ENCODE measurements around the gene MACROH2A1. TPM values are rescaled to one million over a fixed set of nuclear protein-coding genes. Genes with fewer than 3 reads are reported as not detected.
A peak's percentile ranks its signal among the peaks of the same experiment; 100 is the strongest.

The MACROH2A1 gene
- total RNA-seq, 4 donors from 2014 or later = 278 to 355 (median 319) TPM

DNA sequence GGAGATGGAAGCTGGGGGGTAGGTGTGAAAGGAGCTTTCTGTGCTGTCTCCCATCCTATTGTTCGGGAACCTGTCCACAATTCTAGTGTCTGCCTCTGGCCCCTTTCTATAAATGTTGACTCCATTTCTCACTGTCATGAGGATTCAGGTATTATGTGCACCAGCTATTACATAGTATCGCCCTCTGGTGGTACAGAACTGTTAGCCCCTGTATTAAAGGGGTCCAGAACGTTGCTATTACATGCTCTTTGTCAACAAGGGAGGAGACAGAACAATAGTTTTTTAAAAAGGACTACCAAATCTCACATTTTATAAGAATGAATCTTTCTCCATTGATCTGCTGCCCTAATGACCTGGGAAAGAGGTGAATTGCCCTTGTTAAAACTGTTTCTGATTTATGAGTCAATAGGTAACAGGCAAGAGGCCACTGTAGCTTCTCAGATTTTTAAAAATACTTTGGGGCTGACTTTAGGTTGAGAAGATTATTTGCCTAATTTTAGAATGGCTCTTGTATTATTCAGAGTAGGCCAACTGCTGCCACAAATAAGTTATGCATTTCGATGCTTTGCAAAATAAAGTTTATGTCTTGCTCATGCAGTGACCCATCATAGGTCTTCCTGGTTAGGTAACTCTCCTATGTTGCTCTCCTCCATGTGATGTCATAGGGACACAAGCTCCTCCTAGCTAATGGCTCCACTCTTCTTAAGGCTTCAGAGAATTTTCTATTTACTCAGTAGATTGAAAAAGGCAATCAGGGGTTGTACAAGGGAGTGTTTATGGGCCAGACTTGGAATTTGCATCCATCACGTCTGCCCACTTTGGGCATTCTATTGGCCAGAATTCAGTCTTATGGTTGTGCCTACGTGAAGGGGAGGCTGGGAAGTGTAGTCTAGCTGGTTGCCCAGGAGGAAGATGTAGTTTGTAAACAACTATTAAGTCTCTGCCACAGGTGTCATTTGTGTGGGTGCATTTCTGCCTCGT lies 27.4 kb upstream of the MACROH2A1 start:
- Histone ChIP-seq H3K9me3 (peaks cover 0 to 10% (median 4%) of the 10 kb centered on the region in 3 donors), H3K27me3 (no peaks in the 10 kb centered on the region), H3K4me1 (no peaks in the 10 kb centered on the region), H3K27ac (no peak overlapping the region), H3K36me3 (no peaks in the 10 kb centered on the region), H3K4me3 (no peak overlapping the region)
- intact Hi-C loops (cut with DNase I) = no loop called here
- 34 to 47% methylated on average over 7 of the region's 7 CpGs for WGBS, 2 donors
- no peak for TF ChIP-seq POLR2A (IDR thresholded peaks at IDR 0.05)
- TF ChIP-seq, protein P1, sequence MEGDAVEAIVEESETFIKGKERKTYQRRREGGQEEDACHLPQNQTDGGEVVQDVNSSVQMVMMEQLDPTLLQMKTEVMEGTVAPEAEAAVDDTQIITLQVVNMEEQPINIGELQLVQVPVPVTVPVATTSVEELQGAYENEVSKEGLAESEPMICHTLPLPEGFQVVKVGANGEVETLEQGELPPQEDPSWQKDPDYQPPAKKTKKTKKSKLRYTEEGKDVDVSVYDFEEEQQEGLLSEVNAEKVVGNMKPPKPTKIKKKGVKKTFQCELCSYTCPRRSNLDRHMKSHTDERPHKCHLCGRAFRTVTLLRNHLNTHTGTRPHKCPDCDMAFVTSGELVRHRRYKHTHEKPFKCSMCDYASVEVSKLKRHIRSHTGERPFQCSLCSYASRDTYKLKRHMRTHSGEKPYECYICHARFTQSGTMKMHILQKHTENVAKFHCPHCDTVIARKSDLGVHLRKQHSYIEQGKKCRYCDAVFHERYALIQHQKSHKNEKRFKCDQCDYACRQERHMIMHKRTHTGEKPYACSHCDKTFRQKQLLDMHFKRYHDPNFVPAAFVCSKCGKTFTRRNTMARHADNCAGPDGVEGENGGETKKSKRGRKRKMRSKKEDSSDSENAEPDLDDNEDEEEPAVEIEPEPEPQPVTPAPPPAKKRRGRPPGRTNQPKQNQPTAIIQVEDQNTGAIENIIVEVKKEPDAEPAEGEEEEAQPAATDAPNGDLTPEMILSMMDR (IDR thresholded peaks at IDR 0.05) = peak; percentile 26 to 79 (median 66)
- no peak for DNase-seq

DNA sequence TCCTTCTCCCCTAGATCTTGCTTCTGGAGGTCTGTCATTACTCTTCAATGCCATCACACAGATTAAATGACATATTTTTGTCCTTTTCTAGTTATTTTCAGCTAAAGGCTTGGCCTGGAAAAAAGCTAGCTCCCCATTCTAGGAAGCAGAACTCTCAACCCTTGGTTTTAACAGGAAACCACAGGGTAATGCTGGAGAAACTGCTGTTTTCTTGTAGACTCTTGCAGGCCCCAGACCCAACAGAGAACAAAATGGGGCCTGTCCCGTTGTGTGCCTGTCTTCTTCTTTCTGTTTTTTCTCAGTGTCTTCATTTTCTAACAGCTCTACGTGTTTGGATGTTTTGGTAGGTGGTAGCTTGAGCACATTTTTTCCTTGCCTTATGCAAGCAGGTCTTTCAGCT lies 26.6 kb upstream of the MACROH2A1 start:
- no peaks in the 10 kb centered on the region for H3K27me3 ChIP-seq
- TF ChIP-seq POLR2A (IDR thresholded peaks at IDR 0.05) = no peak
- TF ChIP-seq, protein P1 (IDR thresholded peaks at IDR 0.05) = no peak
- peaks cover 0 to 10% (median 4%) of the 10 kb centered on the region in 3 donors for H3K9me3 ChIP-seq
- 32 to 38% methylated on average over 2 of the region's 2 CpGs for WGBS, 2 donors
- no peaks in the 10 kb centered on the region for H3K4me1 ChIP-seq
- H3K27ac ChIP-seq = no peak overlapping the region
- no peaks in the 10 kb centered on the region for H3K36me3 ChIP-seq
- H3K4me3 ChIP-seq = no peak overlapping the region
- intact Hi-C loops (cut with DNase I) = no loop called here
- DNase-seq = no peak

DNA sequence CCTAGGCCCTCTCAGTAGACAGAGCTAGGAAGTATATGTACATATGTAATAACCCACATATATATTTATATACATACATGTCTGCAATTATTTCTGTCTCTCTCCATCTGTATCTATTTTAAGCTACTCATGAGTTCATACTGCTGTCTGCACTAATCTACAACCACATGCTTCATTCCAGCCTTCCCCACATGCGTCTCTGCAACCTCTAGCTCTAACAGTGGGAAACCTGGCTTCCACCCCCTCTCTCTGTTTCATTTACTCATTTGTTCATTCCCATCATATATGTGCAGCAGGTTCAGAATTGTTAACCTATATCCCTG lies 24.8 kb upstream of the MACROH2A1 start:
- WGBS, 2 donors = 76 to 100% methylated on average over 1 of the region's 1 CpG
- TF ChIP-seq, protein P1 (IDR thresholded peaks at IDR 0.05) = no peak
- TF ChIP-seq POLR2A (IDR thresholded peaks at IDR 0.05) = no peak
- Histone ChIP-seq H3K9me3 (peaks cover 0 to 5% (median 3%) of the 10 kb centered on the region in 3 donors), H3K27me3 (peaks cover 0 to 5% (median 0%) of the 10 kb centered on the region in 4 donors), H3K27ac (no peak overlapping the region), H3K36me3 (no peaks in the 10 kb centered on the region), H3K4me1 (no peaks in the 10 kb centered on the region), H3K4me3 (no peak overlapping the region)
- no peak for DNase-seq
- intact Hi-C loops (cut with DNase I) = no loop called here

DNA sequence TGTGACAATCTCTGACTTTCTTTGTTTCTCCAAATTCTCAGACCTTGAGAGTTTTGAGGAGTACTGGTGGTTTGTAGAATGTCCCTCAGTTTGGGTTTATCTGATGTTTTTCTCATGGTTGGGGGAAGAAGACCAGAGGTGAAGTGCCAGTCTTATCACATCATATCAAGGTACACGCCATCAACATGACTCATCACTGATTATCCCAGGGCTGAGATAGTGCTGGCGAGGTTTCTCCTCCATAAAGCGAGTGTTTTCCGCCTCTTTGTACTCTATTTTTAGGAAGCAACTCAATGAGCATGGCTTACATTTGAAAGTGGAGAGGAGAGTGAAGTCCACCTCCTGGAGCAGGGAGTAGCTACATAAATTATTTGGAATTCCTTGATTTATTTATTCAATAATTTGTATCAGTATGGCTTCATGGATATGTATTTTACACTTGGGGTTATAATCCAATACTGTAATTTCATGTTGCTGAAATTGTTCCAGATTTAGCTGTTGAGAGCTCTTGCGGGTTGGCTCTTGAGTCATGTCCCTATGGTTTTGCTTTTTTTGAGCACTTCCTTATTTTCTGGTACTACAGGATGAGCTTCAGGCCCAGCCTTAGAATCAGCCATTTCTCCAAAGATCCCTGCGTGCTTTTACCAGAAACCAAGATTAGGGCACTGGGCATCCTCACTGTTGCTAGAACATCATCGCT lies 24.3 kb upstream of the MACROH2A1 start:
- H3K9me3 ChIP-seq = peaks cover 0 to under 1% (median 0%) of the 10 kb centered on the region in 3 donors
- no peak overlapping the region for H3K4me3 ChIP-seq
- H3K4me1 ChIP-seq = no peaks in the 10 kb centered on the region
- WGBS, 2 donors = 70 to 84% methylated on average over 7 of the region's 7 CpGs
- no peaks in the 10 kb centered on the region for H3K36me3 ChIP-seq
- H3K27ac ChIP-seq = no peak overlapping the region
- DNase-seq = no peak
- H3K27me3 ChIP-seq = peaks cover 0 to 8% (median 0%) of the 10 kb centered on the region in 4 donors
- TF ChIP-seq, protein P1 (IDR thresholded peaks at IDR 0.05) = no peak
- no peak for TF ChIP-seq POLR2A (IDR thresholded peaks at IDR 0.05)
- intact Hi-C loops (cut with DNase I) = no loop called here

DNA sequence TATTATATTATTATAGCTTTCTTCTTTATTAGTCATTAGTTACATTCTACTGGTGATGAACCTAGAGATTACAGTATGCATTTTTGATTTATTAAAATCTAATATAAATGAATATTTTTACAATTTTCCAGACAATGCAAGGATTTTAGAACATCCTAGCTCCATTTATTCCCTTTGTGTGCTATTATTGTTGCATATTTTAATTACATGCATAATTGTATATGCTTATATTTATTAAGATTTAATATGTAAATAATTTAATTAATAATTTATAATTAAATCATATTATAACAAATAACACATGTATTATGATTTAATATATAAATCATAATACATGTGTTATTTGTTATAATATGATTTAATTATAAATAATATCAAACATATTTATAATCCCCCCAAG lies 23.4 kb upstream of the MACROH2A1 start:
- intact Hi-C loops (cut with DNase I) = no loop called here
- H3K9me3 ChIP-seq = no peaks in the 10 kb centered on the region
- no peak for DNase-seq
- no peak overlapping the region for H3K27ac ChIP-seq
- no peaks in the 10 kb centered on the region for H3K36me3 ChIP-seq
- TF ChIP-seq, protein P1 (IDR thresholded peaks at IDR 0.05) = no peak
- TF ChIP-seq POLR2A (IDR thresholded peaks at IDR 0.05) = no peak
- H3K4me1 ChIP-seq = no peaks in the 10 kb centered on the region
- H3K27me3 ChIP-seq = peaks cover 0 to 8% (median 0%) of the 10 kb centered on the region in 4 donors
- H3K4me3 ChIP-seq = no peak overlapping the region
